ENCODE results near the gene C4orf50. TPM values are rescaled to one million over a fixed set of nuclear protein-coding genes. Genes with fewer than 3 reads are reported as not detected.

Gene C4orf50
- total RNA-seq, 1 donor from 2014 or later: 0.12 TPM

DNA sequence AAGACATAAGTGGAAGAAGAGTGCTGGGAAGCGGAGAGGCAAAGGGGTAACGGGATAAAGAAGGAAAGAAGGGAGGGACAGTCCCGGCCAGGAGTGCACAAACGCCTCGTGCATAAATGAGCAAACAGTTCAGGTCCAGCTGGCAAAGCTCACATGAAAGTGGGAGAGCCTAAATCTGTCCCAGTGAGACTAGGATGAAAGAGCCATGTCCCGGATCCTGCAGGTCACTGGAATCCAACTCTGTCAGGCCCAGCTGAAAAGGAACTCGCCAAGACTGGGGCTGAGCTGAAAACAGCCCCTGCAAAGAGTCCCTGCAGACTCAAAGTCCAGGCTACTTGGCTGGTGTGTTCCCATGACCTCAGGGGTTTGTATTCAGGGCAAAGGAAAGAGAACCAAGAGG lies 87.4 kb downstream of the C4orf50 start:
- peaks cover 5% of the 10 kb centered on the region for H3K27me3 ChIP-seq
- no peaks in the 10 kb centered on the region for H3K9me3 ChIP-seq
- H3K27ac ChIP-seq: no peak overlapping the region
- H3K4me1 ChIP-seq: no peaks in the 10 kb centered on the region
- DNase-seq (no peak), ATAC-seq (no peak)
- intact Hi-C loops (cut with DNase I): no loop called here
- H3K36me3 ChIP-seq: no peaks in the 10 kb centered on the region
- TF ChIP-seq, protein P1, sequence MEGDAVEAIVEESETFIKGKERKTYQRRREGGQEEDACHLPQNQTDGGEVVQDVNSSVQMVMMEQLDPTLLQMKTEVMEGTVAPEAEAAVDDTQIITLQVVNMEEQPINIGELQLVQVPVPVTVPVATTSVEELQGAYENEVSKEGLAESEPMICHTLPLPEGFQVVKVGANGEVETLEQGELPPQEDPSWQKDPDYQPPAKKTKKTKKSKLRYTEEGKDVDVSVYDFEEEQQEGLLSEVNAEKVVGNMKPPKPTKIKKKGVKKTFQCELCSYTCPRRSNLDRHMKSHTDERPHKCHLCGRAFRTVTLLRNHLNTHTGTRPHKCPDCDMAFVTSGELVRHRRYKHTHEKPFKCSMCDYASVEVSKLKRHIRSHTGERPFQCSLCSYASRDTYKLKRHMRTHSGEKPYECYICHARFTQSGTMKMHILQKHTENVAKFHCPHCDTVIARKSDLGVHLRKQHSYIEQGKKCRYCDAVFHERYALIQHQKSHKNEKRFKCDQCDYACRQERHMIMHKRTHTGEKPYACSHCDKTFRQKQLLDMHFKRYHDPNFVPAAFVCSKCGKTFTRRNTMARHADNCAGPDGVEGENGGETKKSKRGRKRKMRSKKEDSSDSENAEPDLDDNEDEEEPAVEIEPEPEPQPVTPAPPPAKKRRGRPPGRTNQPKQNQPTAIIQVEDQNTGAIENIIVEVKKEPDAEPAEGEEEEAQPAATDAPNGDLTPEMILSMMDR (IDR thresholded peaks at IDR 0.05): no peak
- no peak overlapping the region for H3K4me3 ChIP-seq

DNA sequence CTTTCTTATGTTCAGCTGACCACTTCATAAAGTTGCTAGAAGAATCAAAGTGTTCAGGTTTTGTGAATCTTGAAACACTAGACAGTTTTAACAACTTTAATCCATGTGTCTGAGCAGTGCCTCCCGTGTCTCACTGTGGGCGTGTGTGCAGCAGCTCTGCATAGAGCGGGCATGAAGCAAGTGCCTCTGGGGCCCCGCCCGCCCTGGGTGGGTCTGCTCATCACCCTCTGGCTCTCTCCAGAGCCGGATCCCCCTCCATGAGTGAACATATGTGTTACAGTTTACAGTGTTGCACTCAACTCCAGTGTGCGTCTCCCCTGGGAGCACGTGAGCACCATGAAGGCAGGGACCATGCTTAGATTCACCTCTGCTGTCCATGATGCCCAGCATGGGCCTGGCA lies 87.8 kb downstream of the C4orf50 start:
- no peaks in the 10 kb centered on the region for H3K9me3 ChIP-seq
- no peak overlapping the region for H3K4me3 ChIP-seq
- TF ChIP-seq, protein P1 (IDR thresholded peaks at IDR 0.05): no peak
- DNase-seq: no peak
- intact Hi-C loops (cut with DNase I): no loop called here
- H3K27ac ChIP-seq: no peak overlapping the region
- H3K4me1 ChIP-seq: no peaks in the 10 kb centered on the region
- peaks cover 5% of the 10 kb centered on the region for H3K27me3 ChIP-seq
- ATAC-seq: no peak
- H3K36me3 ChIP-seq: no peaks in the 10 kb centered on the region

DNA sequence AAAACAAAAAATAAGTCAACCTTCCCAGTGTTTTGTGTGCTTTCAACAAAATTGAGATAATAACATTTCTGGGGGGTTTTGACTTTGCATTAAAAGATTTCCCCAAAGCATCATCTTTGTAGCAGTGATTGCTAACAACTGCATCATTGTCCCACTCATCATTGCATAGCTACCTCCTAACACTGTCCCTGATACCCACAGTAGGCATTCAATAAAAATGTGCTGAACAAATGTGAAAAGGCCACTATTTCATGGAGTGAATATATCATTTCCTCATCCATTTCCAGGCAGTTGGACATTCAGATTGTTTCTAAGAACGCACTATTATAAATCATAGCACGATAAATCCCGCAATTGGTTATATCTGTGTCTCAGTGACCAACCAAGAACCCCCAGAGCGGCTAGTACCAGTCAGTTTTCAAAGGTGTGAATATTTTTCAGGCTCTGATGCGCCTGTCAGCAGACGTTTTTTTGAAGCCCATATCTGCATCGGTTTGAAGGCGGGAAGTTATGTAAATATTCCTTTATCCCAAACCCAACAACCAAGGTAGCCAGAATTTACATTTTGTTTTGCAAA lies 89.3 kb downstream of the C4orf50 start:
- Histone ChIP-seq H3K4me3 (no peak overlapping the region), H3K27me3 (peaks cover 5% of the 10 kb centered on the region), H3K27ac (no peak overlapping the region), H3K4me1 (no peaks in the 10 kb centered on the region), H3K9me3 (no peaks in the 10 kb centered on the region), H3K36me3 (no peaks in the 10 kb centered on the region)
- intact Hi-C loops (cut with DNase I): no loop called here
- ATAC-seq (no peak), DNase-seq (no peak)
- TF ChIP-seq, protein P1 (IDR thresholded peaks at IDR 0.05): no peak

DNA sequence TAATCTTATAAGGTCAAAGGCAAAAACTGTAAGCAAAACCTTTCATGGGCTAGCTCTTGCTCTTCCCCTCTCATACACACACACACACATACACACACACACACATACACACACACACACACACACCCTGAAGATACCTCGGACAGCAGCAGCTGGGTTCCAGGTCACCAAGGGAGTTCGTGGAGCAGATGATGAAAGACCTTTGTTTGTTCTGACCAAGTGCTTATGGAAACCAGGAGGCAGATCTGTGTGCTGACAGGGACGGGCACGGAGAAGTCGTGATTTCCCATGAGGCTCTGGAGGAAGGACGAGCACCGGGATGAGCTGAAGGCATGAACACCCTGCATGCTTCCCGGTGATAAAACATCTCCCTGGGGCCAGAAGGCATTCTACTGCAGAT lies 90.0 kb downstream of the C4orf50 start:
- DNase-seq (no peak), ATAC-seq (no peak)
- H3K4me3 ChIP-seq: no peak overlapping the region
- H3K27me3 ChIP-seq: peaks cover 5% of the 10 kb centered on the region
- intact Hi-C loops (cut with DNase I): no loop called here
- TF ChIP-seq, protein P1 (IDR thresholded peaks at IDR 0.05): no peak
- no peaks in the 10 kb centered on the region for H3K36me3 ChIP-seq
- no peak overlapping the region for H3K27ac ChIP-seq
- H3K9me3 ChIP-seq: no peaks in the 10 kb centered on the region
- no peaks in the 10 kb centered on the region for H3K4me1 ChIP-seq

GRCh38 chr4:5927747-5928146 lies 90.5 kb downstream of the C4orf50 start:
- DNase-seq (no peak), ATAC-seq (no peak)
- Histone ChIP-seq H3K9me3 (no peaks in the 10 kb centered on the region), H3K27ac (no peak overlapping the region), H3K4me3 (no peak overlapping the region), H3K4me1 (no peaks in the 10 kb centered on the region), H3K36me3 (no peaks in the 10 kb centered on the region), H3K27me3 (peaks cover 5% of the 10 kb centered on the region)
- TF ChIP-seq, protein P1 (IDR thresholded peaks at IDR 0.05): no peak
- intact Hi-C loops (cut with DNase I): no loop called here

DNA sequence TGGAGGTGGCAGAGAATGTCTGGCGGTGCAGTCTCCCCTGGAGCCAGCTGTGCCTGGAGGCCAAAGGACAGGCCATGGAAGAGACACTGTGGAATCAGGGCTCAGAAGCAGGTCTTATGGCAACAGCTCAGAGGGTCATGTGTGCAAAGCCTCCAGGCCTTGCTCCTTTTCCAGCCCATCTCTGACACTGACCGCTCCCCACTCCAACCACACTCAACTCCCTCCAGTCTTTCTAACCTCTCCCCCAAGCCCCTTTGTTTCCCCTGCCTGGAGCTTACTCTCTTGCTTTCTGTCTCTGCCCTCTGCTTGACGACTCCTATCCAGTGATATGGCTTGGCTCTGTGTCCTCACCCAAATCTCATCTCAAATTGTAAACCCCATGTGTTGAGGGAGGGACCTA lies 91.1 kb downstream of the C4orf50 start:
- TF ChIP-seq, protein P1 (IDR thresholded peaks at IDR 0.05): no peak
- Histone ChIP-seq H3K4me1 (no peaks in the 10 kb centered on the region), H3K9me3 (no peaks in the 10 kb centered on the region), H3K36me3 (no peaks in the 10 kb centered on the region), H3K4me3 (no peak overlapping the region), H3K27me3 (peaks cover 5% of the 10 kb centered on the region), H3K27ac (no peak overlapping the region)
- DNase-seq (no peak), ATAC-seq (no peak)
- intact Hi-C loops (cut with DNase I): no loop called here

Measured in upper lobe of right lung (tissue), 1 donor.